Cardiac fibroblast (primary cell): ENCODE results near the gene RBMS1.

Experiments used
- DNase-seq, 2 donors: peaks; one replicate each; pipeline versions ENCODE4 v3.0.0 to v3.0.0-alpha.2; 2010; ENCODE audit warnings: low read depth in 2 of 2
- H3K4me3 ChIP-seq, 2 donors: replicated peaks in 1 of 2; 1 replicate in 1 of 2; 2 replicates in 1 of 2; pipeline ENCODE4 v1.5.1; 2011; ENCODE audit warnings: low read depth in 2 of 2, low read length in 2 of 2, mild to moderate bottlenecking in 2 of 2, moderate library complexity in 1 of 2
- CTCF ChIP-seq: IDR thresholded peaks from one replicate; pipeline ENCODE4 v1.5.1; 2011; ENCODE audit warnings: low read depth, mild to moderate bottlenecking, low read length, inconsistent platforms

The RBMS1 gene

GRCh38 chr2:160257743-160258491, 235.7 kb downstream of the RBMS1 start:
- no peak for TF ChIP-seq CTCF
- no peak overlapping the region for H3K4me3 ChIP-seq
- DNase-seq, result no peak

- TF ChIP-seq CTCF, result no peak
- DNase-seq, result no peak
- no peak overlapping the region for H3K4me3 ChIP-seq
Measured at GRCh38 chr2:160257041-160257742, 236.4 kb downstream of the RBMS1 start.

GRCh38 chr2:160256507-160256906, 237.1 kb downstream of the RBMS1 start:
- no peak for TF ChIP-seq CTCF
- DNase-seq, result no peak

DNA sequence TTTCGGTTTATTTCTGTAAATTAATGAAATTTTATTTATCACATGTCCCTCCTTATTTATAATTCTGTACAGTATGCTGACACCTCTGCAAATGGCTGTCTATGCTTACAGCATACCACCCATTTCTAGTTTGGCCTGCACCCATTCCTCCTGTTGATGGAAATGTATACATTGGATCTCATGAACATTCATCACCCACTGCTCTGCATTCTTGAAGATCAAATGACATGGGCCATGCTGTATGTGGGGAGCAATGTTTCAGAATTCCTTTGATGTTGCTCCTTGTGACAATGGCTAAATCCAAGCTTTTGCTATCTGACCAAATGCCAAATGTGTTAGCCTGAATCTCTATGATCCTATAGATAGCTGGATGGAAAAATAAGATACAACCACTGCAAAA, 238.2 kb downstream of the RBMS1 start:
- DNase-seq, result no peak
- H3K4me3 ChIP-seq, result no peak overlapping the region
- TF ChIP-seq CTCF, result no peak

More at GRCh38 chr2:160256507-160256906, 237.1 kb downstream of the RBMS1 start:
- no peak overlapping the region for H3K4me3 ChIP-seq

- TF ChIP-seq CTCF, result no peak
- no peak overlapping the region for H3K4me3 ChIP-seq
- no peak for DNase-seq
Measured at GRCh38 chr2:160254189-160254762, 239.3 kb downstream of the RBMS1 start.

DNA sequence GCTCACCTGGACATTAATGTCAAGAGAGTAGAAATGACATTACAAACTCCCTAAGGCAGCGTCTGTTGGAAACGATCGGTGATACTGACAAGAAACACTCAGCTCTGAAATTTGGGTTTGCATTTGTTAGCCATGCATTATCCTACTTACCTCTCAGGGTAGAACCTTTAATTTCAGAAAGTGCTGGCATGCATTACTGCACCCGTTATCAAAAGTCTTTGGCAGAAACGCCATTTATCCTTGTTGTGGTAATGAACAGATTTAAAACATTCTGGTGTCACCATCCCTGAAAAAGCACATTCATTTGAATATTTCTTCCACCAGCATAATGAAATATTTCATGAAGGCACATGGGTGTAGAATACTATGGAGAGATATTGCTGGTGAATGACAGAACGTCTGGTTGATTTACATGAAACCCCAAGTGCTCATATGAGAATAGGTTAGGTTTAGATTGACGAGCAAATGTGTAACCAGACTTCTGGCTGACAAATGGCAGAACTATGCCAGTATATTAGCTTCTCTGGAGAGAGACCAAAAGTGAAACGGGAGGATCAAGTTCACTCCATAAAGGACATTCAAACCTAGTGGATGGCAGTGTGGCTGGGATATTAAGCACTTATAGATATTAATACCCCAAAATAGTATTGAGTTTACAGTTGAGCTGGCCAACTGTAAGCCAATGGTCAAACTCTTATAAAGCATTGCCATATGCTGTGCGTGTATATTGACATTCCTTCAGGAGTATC, 240.0 kb downstream of the RBMS1 start:
- no peak for TF ChIP-seq CTCF
- no peak overlapping the region for H3K4me3 ChIP-seq
- no peak for DNase-seq
